GM10266 (cell line): Measurements from ENCODE around the gene CCHCR1.

Experiments used
- DNase-seq: peaks from one replicate; pipeline ENCODE4 v3.0.0; 2012; ENCODE audit errors: extremely low spot score
- CTCF ChIP-seq: IDR thresholded peaks from 2 replicates; pipeline ENCODE4 v1.5.1; 2012; ENCODE audit warnings: mild to moderate bottlenecking, low read depth; ENCODE audit not compliant: control insufficient read depth, insufficient read depth; ENCODE audit errors: missing control alignments

The CCHCR1 gene

DNA sequence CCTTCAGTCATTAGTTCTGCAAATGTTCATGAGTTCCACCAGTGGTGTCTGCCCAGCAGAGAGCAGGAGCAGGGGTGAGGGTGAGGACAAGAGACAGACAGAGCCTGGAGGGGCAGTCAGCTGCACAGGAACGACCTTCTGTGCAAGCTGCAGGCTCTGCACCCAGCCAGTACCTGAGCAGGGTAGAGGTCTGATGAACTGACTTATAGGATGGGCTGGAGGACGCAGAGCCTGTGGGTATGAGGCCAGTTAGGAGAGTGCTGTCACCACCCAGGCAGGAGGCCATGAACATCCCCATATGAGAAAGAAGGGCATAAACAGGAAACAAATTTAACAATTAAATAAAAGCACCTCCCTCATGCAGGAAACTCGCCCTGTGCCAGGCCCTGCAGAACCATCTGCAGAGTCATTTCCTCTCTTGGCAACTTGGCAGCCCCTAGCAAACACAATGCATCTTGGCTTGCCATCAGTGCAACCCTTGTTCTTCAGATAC lies 63.2 kb downstream of the CCHCR1 start:
- no peak for DNase-seq

GRCh38 chr6:31092769-31093505 lies 64.7 kb downstream of the CCHCR1 start:
- DNase-seq: no peak
- TF ChIP-seq CTCF: no peak

More for the DNA sequence above, 63.2 kb downstream of the CCHCR1 start:
- TF ChIP-seq CTCF: no peak
